Measurements from ENCODE around the gene IP6K1.

The IP6K1 gene

GRCh38 chr3:49738067-49738713 is 48.2 kb downstream of the IP6K1 start:
- Histone ChIP-seq H3K36me3 (ENCODE audit: insufficient read depth, low read length) (peaks cover 55% of the 10 kb centered on the region), H3K9ac (ENCODE audit: low read depth, low read length) (no peak overlapping the region), H3K4me2 (ENCODE audit: insufficient read depth, low read length) (no peak overlapping the region), H4K20me1 (ENCODE audit: insufficient read depth, low read length) (peaks cover 5% of the 10 kb centered on the region; the same call in 1 of the 2 replicates), H3K9me3 (ENCODE audit: insufficient read depth, low read length, severe bottlenecking) (no peaks in the 10 kb centered on the region), H3K4me1 (ENCODE audit: insufficient read depth, low read length) (no peaks in the 10 kb centered on the region), H3K79me2 (ENCODE audit: insufficient read depth, low read length) (peaks cover 17% of the 10 kb centered on the region; the same call in 1 of the 2 replicates), H3K4me3 (ENCODE audit: low read depth in 1 of 2, low read length in 2 of 2) (no peak overlapping the region), H2AFZ (ENCODE audit: low read depth, low read length) (no peak overlapping the region), H3K27me3 (ENCODE audit: insufficient read depth, low read length, poor library complexity) (no peaks in the 10 kb centered on the region), H3K27ac (ENCODE audit: low read length) (no peak overlapping the region)
- DNase-seq (no peak), ATAC-seq (ENCODE audit: insufficient read depth, low read depth) (no peak)
- TF ChIP-seq EZH2 (IDR thresholded peaks at IDR 0.05; ENCODE audit: borderline replicate concordance, low read depth, low read length, severe bottlenecking) (no peak), CTCF (IDR thresholded peaks at IDR 0.05; ENCODE audit: borderline replicate concordance, extremely low read depth, low read length, poor library complexity, severe bottlenecking) (no peak)

- Histone ChIP-seq H3K9ac (ENCODE audit: low read depth, low read length) (no peak overlapping the region), H3K79me2 (ENCODE audit: insufficient read depth, low read length) (peaks cover 5% of the 10 kb centered on the region; the same call in 1 of the 2 replicates), H2AFZ (ENCODE audit: low read depth, low read length) (no peak overlapping the region), H3K27ac (ENCODE audit: low read length) (no peak overlapping the region), H3K4me2 (ENCODE audit: insufficient read depth, low read length) (no peak overlapping the region), H4K20me1 (ENCODE audit: insufficient read depth, low read length) (peaks cover 5% of the 10 kb centered on the region; the same call in 1 of the 2 replicates), H3K27me3 (ENCODE audit: insufficient read depth, low read length, poor library complexity) (no peaks in the 10 kb centered on the region), H3K36me3 (ENCODE audit: insufficient read depth, low read length) (peaks cover 79% of the 10 kb centered on the region), H3K9me3 (ENCODE audit: insufficient read depth, low read length, severe bottlenecking) (no peaks in the 10 kb centered on the region), H3K4me3 (ENCODE audit: low read depth in 1 of 2, low read length in 2 of 2) (no peak overlapping the region), H3K4me1 (ENCODE audit: insufficient read depth, low read length) (no peaks in the 10 kb centered on the region)
- TF ChIP-seq EZH2 (IDR thresholded peaks at IDR 0.05; ENCODE audit: borderline replicate concordance, low read depth, low read length, severe bottlenecking) (no peak), CTCF (IDR thresholded peaks at IDR 0.05; ENCODE audit: borderline replicate concordance, extremely low read depth, low read length, poor library complexity, severe bottlenecking) (no peak)
- ATAC-seq (ENCODE audit: insufficient read depth, low read depth): no peak
- no peak for DNase-seq
Observed at GRCh38 chr3:49734752-49735151, 51.6 kb downstream of the IP6K1 start.

GRCh38 chr3:49733551-49733950 is 52.8 kb downstream of the IP6K1 start:
- DNase-seq: no peak
- Histone ChIP-seq H3K4me2 (ENCODE audit: insufficient read depth, low read length) (no peak overlapping the region), H3K36me3 (ENCODE audit: insufficient read depth, low read length) (peaks cover 74% of the 10 kb centered on the region)

More at GRCh38 chr3:49733551-49733950, 52.8 kb downstream of the IP6K1 start:
- Histone ChIP-seq H3K4me3 (ENCODE audit: low read depth in 1 of 2, low read length in 2 of 2) (no peak overlapping the region), H3K27me3 (ENCODE audit: insufficient read depth, low read length, poor library complexity) (no peaks in the 10 kb centered on the region), H3K9me3 (ENCODE audit: insufficient read depth, low read length, severe bottlenecking) (no peaks in the 10 kb centered on the region), H4K20me1 (ENCODE audit: insufficient read depth, low read length) (peaks cover 4% of the 10 kb centered on the region; the same call in 1 of the 2 replicates), H2AFZ (ENCODE audit: low read depth, low read length) (no peak overlapping the region), H3K79me2 (ENCODE audit: insufficient read depth, low read length) (peaks cover 5% of the 10 kb centered on the region; the same call in 1 of the 2 replicates), H3K9ac (ENCODE audit: low read depth, low read length) (no peak overlapping the region), H3K27ac (ENCODE audit: low read length) (no peak overlapping the region), H3K4me1 (ENCODE audit: insufficient read depth, low read length) (no peaks in the 10 kb centered on the region)
- no peak for ATAC-seq (ENCODE audit: insufficient read depth, low read depth)
- no peak for TF ChIP-seq CTCF (IDR thresholded peaks at IDR 0.05; ENCODE audit: borderline replicate concordance, extremely low read depth, low read length, poor library complexity, severe bottlenecking)
- TF ChIP-seq EZH2 (IDR thresholded peaks at IDR 0.05; ENCODE audit: borderline replicate concordance, low read depth, low read length, severe bottlenecking): no peak
